B cell (primary cell): Measurements from ENCODE around the gene TMEM126A. TPM values are rescaled to one million over a fixed set of nuclear protein-coding genes. Genes with fewer than 3 reads are reported as not detected.

Experiments
- ATAC-seq: fragments of 200-7000 bp; cut with Tn5 transposase; one replicate; pipeline ENCODE4 v1.10.0; 2021; ENCODE audit warnings: low read depth, mild to moderate bottlenecking, moderate number of reproducible peaks, moderate library complexity
- CTCF ChIA-PET: fragments of 350-600 bp; sonication (Branson Sonifier 250); formaldehyde crosslinking; loops from one replicate; lab custom pipeline; 2021; ENCODE audit warnings: antibody characterized with exemption, inconsistent platforms; lab: Charles Lee
- POLR2A ChIA-PET: fragments of 350-600 bp; sonication (Branson Sonifier 250); formaldehyde crosslinking; loops from one replicate; lab custom pipeline; 2021; ENCODE audit warnings: antibody characterized with exemption; lab: Charles Lee
- DNase-seq: peaks from one replicate; pipeline ENCODE4 v3.0.0; 2013
- H2AFZ ChIP-seq: 2 replicates; pipeline ENCODE4 v1.6.1; 2012; ENCODE audit warnings: mild to moderate bottlenecking, low read depth, low read length; ENCODE audit not compliant: insufficient read depth, poor library complexity, severe bottlenecking
- H3K27ac ChIP-seq, 2 donors: 1 replicate in 1 of 2; 2 replicates in 1 of 2; pipeline ENCODE4 v1.5.1; 2012 to 2013; ENCODE audit warnings: low read length in 2 of 2, mild to moderate bottlenecking in 2 of 2, moderate library complexity in 1 of 2
- H3K27me3 ChIP-seq, 4 experiments: fragments of 200-600 bp in 1 of 4; sonication (generic) in 1 of 4; replicated peaks in 1 of 4; 1 replicate in 2 of 4; 2 replicates in 2 of 4; pipeline versions ENCODE4 v1.6.1 to v1.7.0; 2013 to 2016; ENCODE audit warnings: low read length in 3 of 4, mild to moderate bottlenecking in 2 of 4, mixed read lengths in 1 of 4, moderate library complexity in 1 of 4; ENCODE audit not compliant: insufficient read depth in 4 of 4, control insufficient read depth in 3 of 4; ENCODE audit errors: control extremely low read depth in 1 of 4
- H3K36me3 ChIP-seq, 2 experiments: replicated peaks in 1 of 2; 1 replicate in 1 of 2; 2 replicates in 1 of 2; pipeline versions ENCODE4 v1.6.1 to v1.7.1; 2013; ENCODE audit warnings: low read length in 1 of 2; ENCODE audit not compliant: insufficient read depth in 2 of 2, control insufficient read depth in 1 of 2; ENCODE audit errors: control extremely low read depth in 1 of 2, extremely low read depth in 1 of 2
- H3K4me1 ChIP-seq, 2 donors: fragments of 200-600 bp in 1 of 2; sonication (generic) in 1 of 2; 1 replicate in 1 of 2; 2 replicates in 1 of 2; pipeline versions ENCODE4 v1.5.1 to v1.6.1; 2013 to 2017; ENCODE audit warnings: low read length in 2 of 2; ENCODE audit not compliant: control insufficient read depth in 2 of 2, insufficient read depth in 2 of 2
- H3K4me2 ChIP-seq: replicated peaks from 2 replicates; pipeline ENCODE3; 2012; ENCODE audit warnings: mild to moderate bottlenecking, low read depth, low read length; ENCODE audit not compliant: poor library complexity, severe bottlenecking
- H3K4me3 ChIP-seq, 5 experiments: fragments of 200-600 bp in 1 of 5; sonication (generic) in 1 of 5; 1 replicate in 3 of 5; 2 replicates in 2 of 5; pipeline versions ENCODE4 v1.5.1 to v1.7.0; 2011 to 2016; ENCODE audit warnings: low read length in 4 of 5, mild to moderate bottlenecking in 4 of 5, low read depth in 2 of 5, control low read depth in 1 of 5, moderate library complexity in 1 of 5; ENCODE audit not compliant: insufficient read depth in 1 of 5; ENCODE audit errors: control extremely low read depth in 1 of 5, extremely low read depth in 1 of 5
- H3K79me2 ChIP-seq: fragments of 200-600 bp; sonication (generic); one replicate; pipeline ENCODE4 v1.6.0; 2016; ENCODE audit warnings: low read length; ENCODE audit not compliant: control insufficient read depth, insufficient read depth
- H3K9ac ChIP-seq: fragments of 200-600 bp; sonication (generic); 2 replicates; pipeline ENCODE4 v1.6.1; 2017; ENCODE audit warnings: mild to moderate bottlenecking, low read length, moderate library complexity
- H3K9me3 ChIP-seq, 3 donors: one replicate each; pipeline versions ENCODE4 v1.6.1 to v1.7.1; 2013; ENCODE audit warnings: low read length in 2 of 3; ENCODE audit not compliant: control insufficient read depth in 2 of 3, insufficient read depth in 1 of 3; ENCODE audit errors: control extremely low read depth in 1 of 3
- H4K20me1 ChIP-seq: 2 replicates; pipeline ENCODE4 v1.6.0; 2012; ENCODE audit warnings: mild to moderate bottlenecking, low read length; ENCODE audit not compliant: insufficient read depth, control insufficient read depth, poor library complexity, severe bottlenecking
- H3K27ac Mint-ChIP-seq: one replicate; pipeline ENCODE4 v1.8.0; 2021; ENCODE audit warnings: mixed read lengths
- H3K27me3 Mint-ChIP-seq: one replicate; pipeline ENCODE4 v1.8.0; 2021; ENCODE audit warnings: mixed read lengths
- H3K4me1 Mint-ChIP-seq: one replicate; pipeline ENCODE4 v1.8.0; 2021; ENCODE audit warnings: mixed read lengths
- H3K4me3 Mint-ChIP-seq: one replicate; pipeline ENCODE4 v1.8.0; 2021; ENCODE audit warnings: mixed read lengths
- H3K9me3 Mint-ChIP-seq: one replicate; pipeline ENCODE4 v1.8.0; 2022; ENCODE audit warnings: mixed read lengths; ENCODE audit not compliant: insufficient read depth
- CTCF ChIP-seq: fragments of 200-600 bp; IDR thresholded peaks from one replicate; pipeline ENCODE4 v1.8.0; 2022; ENCODE audit warnings: antibody characterized with exemption, mild to moderate bottlenecking
- EZH2 ChIP-seq: IDR thresholded peaks from 2 replicates; pipeline ENCODE4 v1.6.1; 2012; ENCODE audit warnings: borderline replicate concordance, low read depth, mild to moderate bottlenecking, moderate library complexity, low read length; ENCODE audit not compliant: insufficient read depth, poor library complexity, severe bottlenecking
- WGBS: methylation state at CpG from one replicate; pipeline ENCODE4 v1.1.5; 2013; ENCODE audit warnings: missing lambda C conversion rate; ENCODE audit not compliant: insufficient coverage; 5-methylcytosine and 5-hydroxymethylcytosine counted together
- intact Hi-C: fragments of 100-400 bp; cut with micrococcal nuclease; formaldehyde crosslinking; loops from one replicate; pipeline ENCODE4 v1.10.0; 2022
- polyA plus RNA-seq: library from polyadenylated mRNA; depleted of rRNA; stranded (reverse); fragments of >200 nt; gene quantifications from 2 replicates; pipeline ENCODE4 v1.2.3, GENCODE V29; 2012
- total RNA-seq, 2 donors: library from RNA; stranded (reverse); fragments of 120-200 nt in 1 of 2; gene quantifications; 1 replicate in 1 of 2; 2 replicates in 1 of 2; pipeline versions ENCODE4 v1.2.3 to v1.2.4, GENCODE V29; 2013 to 2022

The TMEM126A gene
- total and polyA plus RNA-seq, 2 donors (not counting 1 experiment from before 2014, with no cell fraction given) = 15.8 to 19.1 TPM

- peaks cover 14 to 19% of the 10 kb centered on the region in 2 donors for H3K4me1 ChIP-seq
- H2AFZ ChIP-seq = peak within 1 kb of the TSS; percentile 97
- Mint-ChIP-seq H3K27ac (peak within 1 kb of the TSS; percentile 96), H3K4me1 (peaks cover 28% of the 10 kb centered on the region), H3K9me3 (no peaks in the 10 kb centered on the region), H3K27me3 (peaks cover 5% of the 10 kb centered on the region), H3K4me3 (peak within 1 kb of the TSS; percentile 99)
- no peaks in the 10 kb centered on the region for H4K20me1 ChIP-seq
- DNase-seq (peak; percentile 95), ATAC-seq (peak; percentile 98)
- H3K27me3 ChIP-seq = no peaks in the 10 kb centered on the region
- peaks cover 2 to 5% of the 10 kb centered on the region in 2 experiments for H3K36me3 ChIP-seq
- H3K27ac ChIP-seq = peak within 1 kb of the TSS; percentile 65 to 87
- TF ChIP-seq EZH2 (no peak), CTCF (no peak)
- POLR2A ChIA-PET = interaction anchor here (0.7 to 3.3 kb wide), 4 partner anchors 19 to 617 kb away, joined by 3 to 20 read pairs (median 10); partner anchors contain the start of genes CREBZF, EED and TMEM126A
- H3K4me3 ChIP-seq = peak within 1 kb of the TSS; percentile 75 to 99 (median 85)
- peak within 1 kb of the TSS; percentile 86 for H3K4me2 ChIP-seq
- no peaks in the 10 kb centered on the region for H3K9me3 ChIP-seq
- under 1% methylated on average over 38 of the region's 41 CpGs for WGBS
- CTCF ChIA-PET = interaction anchor here (0.8 to 2.3 kb wide), 9 partner anchors 17 to 1070 kb away, joined by 3 to 15 read pairs (median 4); partner anchors contain the start of genes CCDC83, CREBZF, EED and TMEM126A
- intact Hi-C loops = loop anchor here (1.0 to 5.0 kb wide), 8 partner anchors 19 to 675 kb away; partner anchors contain the start of genes EED, HIKESHI, PICALM and SYTL2
- H3K9ac ChIP-seq = peak within 1 kb of the TSS; percentile 80
- H3K79me2 ChIP-seq = peaks cover 27% of the 10 kb centered on the region
These were observed 19.6 kb upstream of the TMEM126A start, which contains the start of gene TMEM126B for GRCh38 chr11:85627998-85628770. Gene TMEM126B, plus strand, starts transcription at chr11:85628593. Its CDS starts 15 bp downstream, at chr11:85628608.
